ENCODE measurements around the gene CADM1.

CADM1 gene

GRCh38 chr11:115377882-115378296 is 126.3 kb downstream of the CADM1 start:
- Histone ChIP-seq H3K36me3 (replicated peaks in 1 of 2; ENCODE audit: control insufficient read depth in 2 of 2, insufficient read depth in 2 of 2, low read length in 2 of 2) (no peaks in the 10 kb centered on the region), H3K23ac (ENCODE audit: low read depth, low read length, poor library complexity) (no peak overlapping the region), H3K27ac (replicated peaks; ENCODE audit: low read length) (no peak overlapping the region), H3K4me3 (ENCODE audit: low read length in 2 of 2) (no peak overlapping the region), H3K18ac (ENCODE audit: low read length) (no peak overlapping the region), H4K8ac (ENCODE audit: low read depth, low read length) (no peak overlapping the region), H3K9me3 (replicated peaks in 1 of 2; ENCODE audit: control insufficient read depth in 2 of 2, insufficient read depth in 1 of 2, low read depth in 1 of 2, low read length in 2 of 2) (no peaks in the 10 kb centered on the region), H3K4me2 (ENCODE audit: insufficient read depth, low read length, poor library complexity, severe bottlenecking) (no peak overlapping the region), H2BK12ac (ENCODE audit: low read length) (no peak overlapping the region), H2BK120ac (ENCODE audit: low read depth, low read length) (no peak overlapping the region), H2AK5ac (ENCODE audit: low read depth, low read length) (no peak overlapping the region), H2AFZ (ENCODE audit: low read length) (no peak overlapping the region), H2BK15ac (ENCODE audit: low read length) (no peak overlapping the region), H3K9ac (ENCODE audit: low read depth, low read length, poor library complexity) (no peak overlapping the region), H3K4me1 (ENCODE audit: control insufficient read depth in 2 of 2, insufficient read depth in 1 of 2, low read depth in 1 of 2, low read length in 2 of 2) (peaks cover 0 to 7% of the 10 kb centered on the region in 2 donors), H3K27me3 (ENCODE audit: control insufficient read depth in 3 of 3, insufficient read depth in 3 of 3, low read depth in 1 of 3, low read length in 3 of 3) (no peaks in the 10 kb centered on the region), H3K4ac (ENCODE audit: low read length) (no peak overlapping the region), H3K14ac (ENCODE audit: low read length) (no peak overlapping the region), H4K91ac (ENCODE audit: low read depth, low read length, poor library complexity) (no peak overlapping the region), H2BK5ac (ENCODE audit: low read length) (no peak overlapping the region), H3K79me1 (ENCODE audit: low read depth, low read length) (no peaks in the 10 kb centered on the region)
- DNase-seq (ENCODE audit: low spot score), result no peak
- WGBS, 2 donors (ENCODE audit: extremely low coverage in 2 of 2, insufficient read length in 2 of 2, insufficient replicate concordance in 1 of 2), result no CpG with 5 or more reads among the region's 4 CpGs

GRCh38 chr11:115368616-115369015 is 135.6 kb downstream of the CADM1 start:
- Histone ChIP-seq H4K91ac (ENCODE audit: low read depth, low read length, poor library complexity) (no peak overlapping the region), H3K4me1 (ENCODE audit: control insufficient read depth in 2 of 2, insufficient read depth in 1 of 2, low read depth in 1 of 2, low read length in 2 of 2) (no peaks in the 10 kb centered on the region), H2BK120ac (ENCODE audit: low read depth, low read length) (no peak overlapping the region), H3K18ac (ENCODE audit: low read length) (no peak overlapping the region), H2BK15ac (ENCODE audit: low read length) (no peak overlapping the region), H3K14ac (ENCODE audit: low read length) (no peak overlapping the region), H2BK12ac (ENCODE audit: low read length) (no peak overlapping the region), H3K4me3 (ENCODE audit: low read length in 2 of 2) (no peak overlapping the region), H2AFZ (ENCODE audit: low read length) (no peak overlapping the region), H3K4me2 (ENCODE audit: insufficient read depth, low read length, poor library complexity, severe bottlenecking) (no peak overlapping the region), H3K4ac (ENCODE audit: low read length) (no peak overlapping the region), H3K23ac (ENCODE audit: low read depth, low read length, poor library complexity) (no peak overlapping the region), H3K36me3 (replicated peaks in 1 of 2; ENCODE audit: control insufficient read depth in 2 of 2, insufficient read depth in 2 of 2, low read length in 2 of 2) (no peaks in the 10 kb centered on the region), H3K9ac (ENCODE audit: low read depth, low read length, poor library complexity) (no peak overlapping the region), H3K9me3 (replicated peaks in 1 of 2; ENCODE audit: control insufficient read depth in 2 of 2, insufficient read depth in 1 of 2, low read depth in 1 of 2, low read length in 2 of 2) (no peaks in the 10 kb centered on the region), H2AK5ac (ENCODE audit: low read depth, low read length) (no peak overlapping the region), H3K79me1 (ENCODE audit: low read depth, low read length) (no peaks in the 10 kb centered on the region), H2BK5ac (ENCODE audit: low read length) (no peak overlapping the region), H4K8ac (ENCODE audit: low read depth, low read length) (no peak overlapping the region), H3K27me3 (ENCODE audit: control insufficient read depth in 3 of 3, insufficient read depth in 3 of 3, low read depth in 1 of 3, low read length in 3 of 3) (no peaks in the 10 kb centered on the region), H3K27ac (replicated peaks; ENCODE audit: low read length) (no peak overlapping the region)
- DNase-seq (ENCODE audit: low spot score), result no peak

GRCh38 chr11:115366826-115367225 is 137.4 kb downstream of the CADM1 start:
- H3K27me3 ChIP-seq (ENCODE audit: control insufficient read depth in 3 of 3, insufficient read depth in 3 of 3, low read depth in 1 of 3, low read length in 3 of 3), result no peaks in the 10 kb centered on the region
- no peak overlapping the region for H4K91ac ChIP-seq (ENCODE audit: low read depth, low read length, poor library complexity)
- H3K36me3 ChIP-seq (replicated peaks in 1 of 2; ENCODE audit: control insufficient read depth in 2 of 2, insufficient read depth in 2 of 2, low read length in 2 of 2), result no peaks in the 10 kb centered on the region
- H2BK15ac ChIP-seq (ENCODE audit: low read length), result no peak overlapping the region
- DNase-seq (ENCODE audit: low spot score), result no peak
- WGBS, 2 donors (ENCODE audit: extremely low coverage in 2 of 2, insufficient read length in 2 of 2, insufficient replicate concordance in 1 of 2), result no CpG with 5 or more reads among the region's 5 CpGs
- no peak overlapping the region for H2BK120ac ChIP-seq (ENCODE audit: low read depth, low read length)
- H4K8ac ChIP-seq (ENCODE audit: low read depth, low read length), result no peak overlapping the region
- no peak overlapping the region for H3K4me2 ChIP-seq (ENCODE audit: insufficient read depth, low read length, poor library complexity, severe bottlenecking)
- H3K79me1 ChIP-seq (ENCODE audit: low read depth, low read length), result no peaks in the 10 kb centered on the region
- H2AFZ ChIP-seq (ENCODE audit: low read length), result no peak overlapping the region
- H2BK5ac ChIP-seq (ENCODE audit: low read length), result no peak overlapping the region
- no peak overlapping the region for H3K27ac ChIP-seq (replicated peaks; ENCODE audit: low read length)
- H2BK12ac ChIP-seq (ENCODE audit: low read length), result no peak overlapping the region
- no peak overlapping the region for H3K23ac ChIP-seq (ENCODE audit: low read depth, low read length, poor library complexity)
- no peak overlapping the region for H3K18ac ChIP-seq (ENCODE audit: low read length)
- H3K4me1 ChIP-seq (ENCODE audit: control insufficient read depth in 2 of 2, insufficient read depth in 1 of 2, low read depth in 1 of 2, low read length in 2 of 2), result no peaks in the 10 kb centered on the region
- no peak overlapping the region for H3K4me3 ChIP-seq (ENCODE audit: low read length in 2 of 2)
- H2AK5ac ChIP-seq (ENCODE audit: low read depth, low read length), result no peak overlapping the region
- no peaks in the 10 kb centered on the region for H3K9me3 ChIP-seq (replicated peaks in 1 of 2; ENCODE audit: control insufficient read depth in 2 of 2, insufficient read depth in 1 of 2, low read depth in 1 of 2, low read length in 2 of 2)
- H3K9ac ChIP-seq (ENCODE audit: low read depth, low read length, poor library complexity), result no peak overlapping the region
- no peak overlapping the region for H3K14ac ChIP-seq (ENCODE audit: low read length)
- H3K4ac ChIP-seq (ENCODE audit: low read length), result no peak overlapping the region

GRCh38 chr11:115365907-115366306 is 138.3 kb downstream of the CADM1 start:
- H2BK15ac ChIP-seq (ENCODE audit: low read length), result no peak overlapping the region
- H4K91ac ChIP-seq (ENCODE audit: low read depth, low read length, poor library complexity), result no peak overlapping the region
- H3K23ac ChIP-seq (ENCODE audit: low read depth, low read length, poor library complexity), result no peak overlapping the region
- no peaks in the 10 kb centered on the region for H3K36me3 ChIP-seq (replicated peaks in 1 of 2; ENCODE audit: control insufficient read depth in 2 of 2, insufficient read depth in 2 of 2, low read length in 2 of 2)
- no peak overlapping the region for H2AK5ac ChIP-seq (ENCODE audit: low read depth, low read length)
- H3K9ac ChIP-seq (ENCODE audit: low read depth, low read length, poor library complexity), result no peak overlapping the region
- no peak overlapping the region for H3K4me2 ChIP-seq (ENCODE audit: insufficient read depth, low read length, poor library complexity, severe bottlenecking)
- no peaks in the 10 kb centered on the region for H3K27me3 ChIP-seq (ENCODE audit: control insufficient read depth in 3 of 3, insufficient read depth in 3 of 3, low read depth in 1 of 3, low read length in 3 of 3)
- no peak overlapping the region for H3K4me3 ChIP-seq (ENCODE audit: low read length in 2 of 2)
- H3K27ac ChIP-seq (replicated peaks; ENCODE audit: low read length), result no peak overlapping the region
- no peaks in the 10 kb centered on the region for H3K9me3 ChIP-seq (replicated peaks in 1 of 2; ENCODE audit: control insufficient read depth in 2 of 2, insufficient read depth in 1 of 2, low read depth in 1 of 2, low read length in 2 of 2)
- H2AFZ ChIP-seq (ENCODE audit: low read length), result no peak overlapping the region
- H4K8ac ChIP-seq (ENCODE audit: low read depth, low read length), result no peak overlapping the region
- H3K4ac ChIP-seq (ENCODE audit: low read length), result no peak overlapping the region
- no peaks in the 10 kb centered on the region for H3K79me1 ChIP-seq (ENCODE audit: low read depth, low read length)
- no peaks in the 10 kb centered on the region for H3K4me1 ChIP-seq (ENCODE audit: control insufficient read depth in 2 of 2, insufficient read depth in 1 of 2, low read depth in 1 of 2, low read length in 2 of 2)
- no peak overlapping the region for H2BK120ac ChIP-seq (ENCODE audit: low read depth, low read length)
- no CpG with 5 or more reads among the region's 4 CpGs for WGBS, 2 donors (ENCODE audit: extremely low coverage in 2 of 2, insufficient read length in 2 of 2, insufficient replicate concordance in 1 of 2)
- no peak overlapping the region for H3K18ac ChIP-seq (ENCODE audit: low read length)
- no peak overlapping the region for H2BK12ac ChIP-seq (ENCODE audit: low read length)
- H2BK5ac ChIP-seq (ENCODE audit: low read length), result no peak overlapping the region
- no peak overlapping the region for H3K14ac ChIP-seq (ENCODE audit: low read length)
- no peak for DNase-seq (ENCODE audit: low spot score)

Data from neuronal stem cell (in vitro differentiated cells).